ENCODE measurements around the gene TRPV5. TPM values are rescaled to one million over a fixed set of nuclear protein-coding genes. Genes with fewer than 3 reads are reported as not detected.

Gene TRPV5
- total and polyA plus RNA-seq, 2 donors (not counting 1 experiment from before 2014, with no cell fraction given), result not detected

GRCh38 chr7:142940966-142941535 lies 7.5 kb upstream of the TRPV5 start:
- Histone ChIP-seq H3K9me3 (ENCODE audit: control insufficient read depth, insufficient read depth, low read depth, low read length) (no peaks in the 10 kb centered on the region), H3K4me3 (replicated peaks in 1 of 4; ENCODE audit: control extremely low read depth in 1 of 4, insufficient read depth in 1 of 4, low read depth in 3 of 4, low read length in 4 of 4) (no peak overlapping the region), H3K4me2 (ENCODE audit: extremely low read depth, insufficient read depth, low read length) (no peak overlapping the region), H4K20me1 (ENCODE audit: control insufficient read depth, extremely low read depth, insufficient read depth, low read length) (no peaks in the 10 kb centered on the region), H3K27me3 (ENCODE audit: control insufficient read depth, insufficient read depth, low read length) (no peaks in the 10 kb centered on the region), H3K4me1 (ENCODE audit: control insufficient read depth, extremely low read depth, insufficient read depth, low read length) (no peaks in the 10 kb centered on the region), H3K79me2 (ENCODE audit: control insufficient read depth, insufficient read depth, low read length) (no peaks in the 10 kb centered on the region), H3K9ac (ENCODE audit: insufficient read depth, low read length) (no peak overlapping the region), H3K36me3 (ENCODE audit: control insufficient read depth, insufficient read depth, low read length) (no peaks in the 10 kb centered on the region), H2AFZ (ENCODE audit: low read length) (no peak overlapping the region), H3K27ac (ENCODE audit: insufficient read depth, low read length) (no peak overlapping the region)
- DNase-seq (ENCODE audit: low read depth in 2 of 2), result no peak
- TF ChIP-seq EZH2 (IDR thresholded peaks at IDR 0.05; ENCODE audit: low read length, missing control alignments), result no peak

DNA sequence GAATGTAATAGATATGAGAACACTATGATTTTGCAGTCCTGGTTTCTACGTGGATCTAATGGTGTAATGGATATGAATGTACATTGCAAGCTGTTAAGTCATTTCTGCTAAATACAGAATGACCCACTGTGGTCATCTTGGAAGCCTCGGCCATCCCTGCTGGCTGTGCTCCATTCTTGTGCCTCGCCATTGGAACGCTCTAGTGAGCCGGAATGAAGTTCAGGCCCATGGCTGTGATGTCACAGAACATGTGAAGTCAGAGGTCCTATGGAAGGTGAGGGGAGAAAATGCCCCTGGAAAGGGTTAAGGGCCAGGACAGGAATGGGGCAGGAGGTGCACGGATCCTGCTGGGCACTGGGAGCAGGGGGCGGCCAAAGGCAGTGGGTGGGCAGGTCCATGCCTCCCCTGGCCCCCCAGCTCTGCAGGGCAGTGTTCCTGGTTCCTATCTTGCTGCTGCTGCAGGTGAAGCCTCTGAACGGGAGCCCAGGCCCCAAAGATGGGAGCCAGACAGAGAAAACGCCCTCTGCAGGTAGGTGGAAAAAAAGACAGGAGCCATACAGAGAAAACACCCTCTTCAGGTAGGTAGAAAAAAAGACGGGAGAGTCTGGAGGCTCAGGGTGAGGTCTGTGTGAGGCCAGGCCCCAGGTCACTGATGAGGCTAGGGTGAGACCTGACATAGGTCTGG lies 5.8 kb upstream of the TRPV5 start, which contains the start of gene LLCFC1:
TSS of gene LLCFC1 (plus strand) at position 259 of the 685 bp plus-strand sequence. CDS start at position 397, 138 bp downstream.
- no peaks in the 10 kb centered on the region for H3K4me1 ChIP-seq (ENCODE audit: control insufficient read depth, extremely low read depth, insufficient read depth, low read length)
- no peaks in the 10 kb centered on the region for H3K27me3 ChIP-seq (ENCODE audit: control insufficient read depth, insufficient read depth, low read length)
- no peak for TF ChIP-seq EZH2 (IDR thresholded peaks at IDR 0.05; ENCODE audit: low read length, missing control alignments)
- TF ChIP-seq CTCF (conservative IDR thresholded peaks at IDR 0.05 in 1 of 2, IDR thresholded peaks at IDR 0.05 in 1 of 2; ENCODE audit: low read depth in 1 of 2, low read length in 2 of 2), result no peak
- no peak within 1 kb of the TSS for H2AFZ ChIP-seq (ENCODE audit: low read length)
- no peaks in the 10 kb centered on the region for H3K36me3 ChIP-seq (ENCODE audit: control insufficient read depth, insufficient read depth, low read length)
- H3K9me3 ChIP-seq (ENCODE audit: control insufficient read depth, insufficient read depth, low read depth, low read length), result no peaks in the 10 kb centered on the region
- H3K4me3 ChIP-seq (replicated peaks in 1 of 4; ENCODE audit: control extremely low read depth in 1 of 4, insufficient read depth in 1 of 4, low read depth in 3 of 4, low read length in 4 of 4), result no peak within 1 kb of the TSS
- no peak within 1 kb of the TSS for H3K27ac ChIP-seq (ENCODE audit: insufficient read depth, low read length)
- no peaks in the 10 kb centered on the region for H3K79me2 ChIP-seq (ENCODE audit: control insufficient read depth, insufficient read depth, low read length)
- H3K9ac ChIP-seq (ENCODE audit: insufficient read depth, low read length), result no peak within 1 kb of the TSS
- H3K4me2 ChIP-seq (ENCODE audit: extremely low read depth, insufficient read depth, low read length), result no peak within 1 kb of the TSS
- H4K20me1 ChIP-seq (ENCODE audit: control insufficient read depth, extremely low read depth, insufficient read depth, low read length), result no peaks in the 10 kb centered on the region
- no peak for DNase-seq (ENCODE audit: low read depth in 2 of 2)

GRCh38 chr7:142938611-142939010 lies 5.1 kb upstream of the TRPV5 start:
- TF ChIP-seq CTCF (conservative IDR thresholded peaks at IDR 0.05 in 1 of 2, IDR thresholded peaks at IDR 0.05 in 1 of 2; ENCODE audit: low read depth in 1 of 2, low read length in 2 of 2) (no peak), EZH2 (IDR thresholded peaks at IDR 0.05; ENCODE audit: low read length, missing control alignments) (no peak)
- no peak overlapping the region for H3K4me3 ChIP-seq (replicated peaks in 1 of 4; ENCODE audit: control extremely low read depth in 1 of 4, insufficient read depth in 1 of 4, low read depth in 3 of 4, low read length in 4 of 4)
- H3K4me1 ChIP-seq (ENCODE audit: control insufficient read depth, extremely low read depth, insufficient read depth, low read length), result no peaks in the 10 kb centered on the region
- no peaks in the 10 kb centered on the region for H4K20me1 ChIP-seq (ENCODE audit: control insufficient read depth, extremely low read depth, insufficient read depth, low read length)
- no peaks in the 10 kb centered on the region for H3K79me2 ChIP-seq (ENCODE audit: control insufficient read depth, insufficient read depth, low read length)
- H3K36me3 ChIP-seq (ENCODE audit: control insufficient read depth, insufficient read depth, low read length), result no peaks in the 10 kb centered on the region
- H3K4me2 ChIP-seq (ENCODE audit: extremely low read depth, insufficient read depth, low read length), result no peak overlapping the region
- H3K27me3 ChIP-seq (ENCODE audit: control insufficient read depth, insufficient read depth, low read length), result no peaks in the 10 kb centered on the region
- DNase-seq (ENCODE audit: low read depth in 2 of 2), result no peak
- no peak overlapping the region for H3K27ac ChIP-seq (ENCODE audit: insufficient read depth, low read length)
- H3K9ac ChIP-seq (ENCODE audit: insufficient read depth, low read length), result no peak overlapping the region
- H3K9me3 ChIP-seq (ENCODE audit: control insufficient read depth, insufficient read depth, low read depth, low read length), result no peaks in the 10 kb centered on the region
- no peak overlapping the region for H2AFZ ChIP-seq (ENCODE audit: low read length)

Data from fibroblast of lung (primary cell).